T-helper 17 cell (primary cell): ENCODE results near the gene ENGASE. TPM values are rescaled to one million over a fixed set of nuclear protein-coding genes. Genes with fewer than 3 reads are reported as not detected.

Experiments
- ATAC-seq: fragments of 150-1000 bp; cut with Tn5 transposase; 2 replicates; pipeline ENCODE4 v1.10.0; 2021; ENCODE audit warnings: mild to moderate bottlenecking, moderate library complexity
- DNase-seq, 3 donors: peaks; one replicate each; pipeline versions ENCODE4 v3.0.0 to v3.0.0-alpha.2; 2020 to 2021
- H3K9me3 ChIP-seq: one replicate; pipeline ENCODE4 v1.7.0; 2013; ENCODE audit warnings: low read length, mild to moderate bottlenecking; ENCODE audit not compliant: control insufficient read depth, poor library complexity, severe bottlenecking
- H3K27ac Mint-ChIP-seq: one replicate; pipeline ENCODE4 v1.8.0; 2022; ENCODE audit warnings: mild to moderate bottlenecking, moderate library complexity, mixed read lengths
- H3K27me3 Mint-ChIP-seq: one replicate; pipeline ENCODE4 v1.8.0; 2022; ENCODE audit warnings: mixed read lengths
- H3K36me3 Mint-ChIP-seq: one replicate; pipeline ENCODE4 v1.8.0; 2022; ENCODE audit warnings: low read depth, mixed read lengths
- H3K4me1 Mint-ChIP-seq: one replicate; pipeline ENCODE4 v1.8.0; 2022; ENCODE audit warnings: mild to moderate bottlenecking, mixed read lengths
- H3K4me3 Mint-ChIP-seq: one replicate; pipeline ENCODE4 v1.8.0; 2022; ENCODE audit warnings: mild to moderate bottlenecking, moderate library complexity, mixed read lengths
- total RNA-seq, 4 donors: library from RNA in 2 of 4; stranded (reverse) in 2 of 4; gene quantifications; one replicate each; pipeline ENCODE4 v1.2.3 and lab custom pipeline; 2022 to 2026

ENGASE gene
- total RNA-seq, 2 donors from 2014 or later: 56.2 to 60.1 TPM

- Mint-ChIP-seq H3K4me1 (no peaks in the 10 kb centered on the region), H3K27ac (no peak overlapping the region), H3K36me3 (no peaks in the 10 kb centered on the region), H3K27me3 (peaks cover 65% of the 10 kb centered on the region), H3K4me3 (no peak overlapping the region)
- no peak for ATAC-seq
- no peak for DNase-seq
- H3K9me3 ChIP-seq: no peaks in the 10 kb centered on the region
Observed at GRCh38 chr17:79133214-79133613, 58.6 kb downstream of the ENGASE start.

GRCh38 chr17:79133985-79134384, 59.4 kb downstream of the ENGASE start:
- no peaks in the 10 kb centered on the region for H3K36me3 Mint-ChIP-seq
- no peak overlapping the region for H3K27ac Mint-ChIP-seq
- peaks cover 62% of the 10 kb centered on the region for H3K27me3 Mint-ChIP-seq
- ATAC-seq: no peak
- H3K9me3 ChIP-seq: no peaks in the 10 kb centered on the region
- no peak overlapping the region for H3K4me3 Mint-ChIP-seq
- no peak for DNase-seq
- no peaks in the 10 kb centered on the region for H3K4me1 Mint-ChIP-seq

DNA sequence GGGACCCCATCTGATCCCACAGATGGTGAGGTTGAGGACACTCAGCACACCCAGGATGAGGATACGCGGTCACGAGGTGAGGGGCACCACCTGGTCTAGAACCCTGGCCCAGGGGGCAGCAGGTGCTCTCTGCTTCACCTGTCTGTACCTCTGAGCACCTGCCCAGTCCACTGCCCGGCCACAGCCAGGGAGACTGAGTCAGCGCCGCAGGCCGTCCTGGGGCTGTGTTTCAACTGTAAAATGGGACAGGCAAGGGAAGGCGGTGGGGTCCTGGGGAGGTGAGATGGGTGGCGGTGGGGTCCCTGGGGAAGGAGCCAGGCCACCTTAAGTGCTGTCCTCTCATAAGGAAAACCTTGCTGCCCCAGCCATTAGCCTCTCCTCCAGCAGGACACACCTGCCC, 60.4 kb downstream of the ENGASE start:
- Mint-ChIP-seq H3K4me3 (no peak overlapping the region), H3K36me3 (no peaks in the 10 kb centered on the region), H3K27me3 (peaks cover 64% of the 10 kb centered on the region), H3K27ac (no peak overlapping the region), H3K4me1 (no peaks in the 10 kb centered on the region)
- H3K9me3 ChIP-seq: no peaks in the 10 kb centered on the region
- DNase-seq (no peak), ATAC-seq (no peak)

DNA sequence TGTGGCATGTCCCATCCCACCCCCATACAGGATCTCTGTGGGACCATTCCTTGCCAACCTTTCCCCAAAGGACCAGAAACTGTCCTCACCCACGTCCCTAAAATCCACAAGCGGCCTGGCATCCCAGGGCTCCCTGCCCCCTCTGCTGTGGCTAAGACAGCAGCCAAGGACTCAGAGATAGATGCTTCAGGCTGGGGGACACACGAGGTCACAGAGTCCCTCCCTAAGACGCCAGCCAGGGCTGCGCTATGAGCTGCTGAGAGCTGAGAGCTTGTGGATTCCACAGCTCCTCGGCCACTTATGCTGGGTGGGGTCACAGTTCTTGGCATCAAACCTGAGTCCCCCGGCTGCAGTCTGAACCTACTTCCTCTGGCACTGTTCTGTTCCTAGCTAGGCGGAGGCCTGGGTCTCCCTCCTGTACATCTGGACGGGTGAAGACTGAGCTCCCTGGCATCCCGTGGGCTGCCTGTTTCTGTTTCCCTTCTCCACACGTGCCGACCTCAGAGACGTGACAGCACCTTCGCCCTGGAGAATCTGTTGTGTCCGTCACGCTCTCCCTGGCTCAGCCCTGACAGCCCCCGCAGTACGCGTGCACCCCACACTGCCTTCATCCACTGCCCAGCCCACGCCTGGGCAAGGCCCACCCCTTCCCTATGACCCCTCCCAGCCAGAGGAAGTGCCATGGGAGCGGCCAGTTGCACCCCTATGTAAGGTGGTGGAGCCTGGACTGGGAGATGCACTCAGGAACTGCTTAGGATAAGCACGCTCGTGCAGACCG, 61.2 kb downstream of the ENGASE start:
- Mint-ChIP-seq H3K36me3 (no peaks in the 10 kb centered on the region), H3K4me1 (no peaks in the 10 kb centered on the region), H3K27ac (no peak overlapping the region), H3K4me3 (no peak overlapping the region), H3K27me3 (peaks cover 64% of the 10 kb centered on the region)
- H3K9me3 ChIP-seq: no peaks in the 10 kb centered on the region
- ATAC-seq (no peak), DNase-seq (no peak)

Other genes starting within 250 kb of the ENGASE start
- 100 to 1,000 TPM; 418 to 474 TPM for gene USP36, start 234.0 kb upstream of the ENGASE start, total RNA-seq
- 1 to 10 TPM; 2.0 to 2.9 TPM for gene CEP295NL, start 171.6 kb upstream of the ENGASE start, total RNA-seq
- 1 to 10 TPM; 4.1 to 6.7 TPM for gene TIMP2, start 149.4 kb upstream of the ENGASE start, total RNA-seq
- 10 to 100 TPM; 31.7 to 45.2 TPM for gene LGALS3BP, start 94.9 kb upstream of the ENGASE start, total RNA-seq
- 10 to 100 TPM; 47.8 to 50.2 TPM for gene CANT1, start 65.1 kb upstream of the ENGASE start, total RNA-seq
- gene C1QTNF1, start 50.7 kb upstream of the ENGASE start, total RNA-seq: under 1 TPM in 1 of 2 donors, not detected in 1; 0.13 TPM